ENCODE measurements around the gene PFDN1.

PFDN1 gene

GRCh38 chr5:140259500-140259899 is 43.4 kb downstream of the PFDN1 start:
- no peak for DNase-seq (ENCODE audit: low read depth in 2 of 2)

- DNase-seq (ENCODE audit: low read depth in 2 of 2), result no peak
Observed at GRCh38 chr5:140258873-140259272, 44.0 kb downstream of the PFDN1 start.

GRCh38 chr5:140258016-140258415 is 44.9 kb downstream of the PFDN1 start:
- DNase-seq (ENCODE audit: low read depth in 2 of 2), result no peak

GRCh38 chr5:140256726-140257125 is 46.2 kb downstream of the PFDN1 start:
- DNase-seq (ENCODE audit: low read depth in 2 of 2), result no peak

GRCh38 chr5:140255460-140256157 is 47.3 kb downstream of the PFDN1 start:
- DNase-seq (ENCODE audit: low read depth in 2 of 2), result no peak

- DNase-seq (ENCODE audit: low read depth in 2 of 2), result no peak
Observed at GRCh38 chr5:140253985-140254384, 48.9 kb downstream of the PFDN1 start.

GRCh38 chr5:140252470-140253126 is 50.3 kb downstream of the PFDN1 start:
- no peak for DNase-seq (ENCODE audit: low read depth in 2 of 2)

GRCh38 chr5:140251527-140251973 is 51.4 kb downstream of the PFDN1 start:
- peak; percentile 64 to 67 for DNase-seq (ENCODE audit: low read depth in 2 of 2)

GRCh38 chr5:140250386-140250785 is 52.5 kb downstream of the PFDN1 start:
- no peak for DNase-seq (ENCODE audit: low read depth in 2 of 2)

- DNase-seq (ENCODE audit: low read depth in 2 of 2), result no peak
Observed at GRCh38 chr5:140249536-140249935, 53.4 kb downstream of the PFDN1 start.

- no peak for DNase-seq (ENCODE audit: low read depth in 2 of 2)
Observed at GRCh38 chr5:140248414-140248813, 54.5 kb downstream of the PFDN1 start.

- no peak for DNase-seq (ENCODE audit: low read depth in 2 of 2)
Observed at GRCh38 chr5:140246378-140247122, 56.4 kb downstream of the PFDN1 start.

- no peak for DNase-seq (ENCODE audit: low read depth in 2 of 2)
Observed at GRCh38 chr5:140245926-140246325, 57.0 kb downstream of the PFDN1 start.

GRCh38 chr5:140245341-140245740 is 57.6 kb downstream of the PFDN1 start:
- DNase-seq (ENCODE audit: low read depth in 2 of 2), result no peak

- DNase-seq (ENCODE audit: low read depth in 2 of 2), result peak; percentile 66 to 75
Observed at GRCh38 chr5:140244525-140245025, 58.3 kb downstream of the PFDN1 start.

GRCh38 chr5:140243706-140244250 is 59.1 kb downstream of the PFDN1 start:
- no peak for DNase-seq (ENCODE audit: low read depth in 2 of 2)

- no peak for DNase-seq (ENCODE audit: low read depth in 2 of 2)
Observed at GRCh38 chr5:140242890-140243585, 59.9 kb downstream of the PFDN1 start.

- no peak for DNase-seq (ENCODE audit: low read depth in 2 of 2)
Observed at GRCh38 chr5:140242099-140242498, 60.8 kb downstream of the PFDN1 start.

- no peak for DNase-seq (ENCODE audit: low read depth in 2 of 2)
Observed at GRCh38 chr5:140240987-140241706, 61.8 kb downstream of the PFDN1 start.

GRCh38 chr5:140239939-140240700 is 62.8 kb downstream of the PFDN1 start:
- DNase-seq (ENCODE audit: low read depth in 2 of 2), result peak; percentile 41 to 55

Data from stimulated activated CD4-positive, alpha-beta T cell treated with anti-CD3 and anti-CD28 coated beads, Interleukin-15, amount 100 ng/mL, for 48 hours (primary cell).